Lung (tissue), 12 donors: ENCODE measurements around the gene CCDC40. TPM values are rescaled to one million over a fixed set of nuclear protein-coding genes. Genes with fewer than 3 reads are reported as not detected.

Source experiments
- ATAC-seq: fragments of 200-7000 bp; cut with Tn5 transposase; one replicate; pipeline ENCODE4 v1.9.1; 2020; ENCODE audit warnings: moderate number of reproducible peaks; ENCODE audit not compliant: insufficient read depth, low FRiP score
- DNase-seq, 3 donors: peaks; one replicate each; pipeline ENCODE4 v3.0.0-alpha.2; 2013 to 2017
- H3K27ac ChIP-seq, 2 donors: one replicate each; pipeline ENCODE4 v1.5.1; 2013; ENCODE audit warnings: mild to moderate bottlenecking in 2 of 2, moderate library complexity in 2 of 2, control low read depth in 1 of 2, inconsistent platforms in 1 of 2, low read depth in 1 of 2, low read length in 1 of 2
- H3K27me3 ChIP-seq, 3 donors: one replicate each; pipeline ENCODE4 v1.5.1; 2013; ENCODE audit warnings: low read length in 2 of 3; ENCODE audit not compliant: control insufficient read depth in 3 of 3, insufficient read depth in 3 of 3
- H3K36me3 ChIP-seq, 4 donors: one replicate each; pipeline ENCODE4 v1.5.1; 2013; ENCODE audit warnings: low read length in 4 of 4, mild to moderate bottlenecking in 1 of 4, moderate library complexity in 1 of 4; ENCODE audit not compliant: control insufficient read depth in 4 of 4, insufficient read depth in 4 of 4
- H3K4me1 ChIP-seq, 5 donors: one replicate each; pipeline ENCODE4 v1.5.1; 2013; ENCODE audit warnings: low read length in 5 of 5, mild to moderate bottlenecking in 2 of 5, moderate library complexity in 1 of 5; ENCODE audit not compliant: control insufficient read depth in 5 of 5, insufficient read depth in 5 of 5
- H3K4me3 ChIP-seq: one replicate; pipeline ENCODE4 v1.5.1; 2013; ENCODE audit warnings: mild to moderate bottlenecking, control low read depth, moderate library complexity
- H3K9ac ChIP-seq, 2 donors: one replicate each; pipeline ENCODE4 v1.5.1; 2013; ENCODE audit warnings: low read length in 2 of 2, control low read depth in 1 of 2; ENCODE audit not compliant: insufficient read depth in 1 of 2
- H3K9me3 ChIP-seq, 4 donors: one replicate each; pipeline ENCODE4 v1.5.1; 2013; ENCODE audit warnings: low read length in 3 of 4, mild to moderate bottlenecking in 1 of 4, moderate library complexity in 1 of 4; ENCODE audit not compliant: control insufficient read depth in 4 of 4, insufficient read depth in 3 of 4
- CTCF ChIP-seq: IDR thresholded peaks from 2 replicates; pipeline ENCODE4 v1.5.1; 2012; ENCODE audit warnings: mild to moderate bottlenecking; ENCODE audit errors: control extremely low read depth, extremely low read depth
- WGBS, 2 donors: extraction: QIAGEN DNeasy Blood & Tissue Kit; methylation state at CpG; one replicate each; pipeline ENCODE4 v1.1.7; 2013; 5-methylcytosine and 5-hydroxymethylcytosine counted together
- polyA plus RNA-seq, 2 donors: library from polyadenylated mRNA; stranded (reverse); fragments of 200-250 nt; gene quantifications; one replicate each; pipeline ENCODE4 v1.2.1, GENCODE V29; 2013
- total RNA-seq, 2 donors: library from RNA; depleted of rRNA in 1 of 2; stranded (reverse); fragments of >200 nt in 1 of 2; gene quantifications; one replicate each; pipeline ENCODE4 v1.2.1, GENCODE V29; 2014 to 2021
- donor health status: control.
- donor health status: control.
- donor health status: Bipolar disorder and iron deficiency.
- donor health status: healthy.
- donor health status: DM: yes; HTN: yes; CAD: no.

Gene CCDC40
- total and polyA plus RNA-seq, 4 donors, result 6.0 to 34.5 (median 7.3) TPM

GRCh38 chr17:80122026-80122575 lies 85.7 kb downstream of the CCDC40 start:
- 90 to 94% methylated on average over 17 of the region's 17 CpGs for WGBS, 2 donors
- no peak overlapping the region for H3K9ac ChIP-seq
- TF ChIP-seq CTCF, result no peak
- H3K27me3 ChIP-seq, result no peaks in the 10 kb centered on the region
- H3K36me3 ChIP-seq, result peaks cover 0 to 10% (median 0%) of the 10 kb centered on the region in 4 donors
- H3K27ac ChIP-seq, result no peak overlapping the region
- H3K4me3 ChIP-seq, result no peak overlapping the region
- H3K9me3 ChIP-seq, result peaks cover 0 to 2% (median 0%) of the 10 kb centered on the region in 4 donors
- DNase-seq, result no peak
- H3K4me1 ChIP-seq, result peaks cover 0 to 4% (median 0%) of the 10 kb centered on the region in 5 donors
- no peak for ATAC-seq

GRCh38 chr17:80122926-80123505 lies 86.6 kb downstream of the CCDC40 start:
- DNase-seq, result no peak
- H3K27ac ChIP-seq, result no peak overlapping the region

GRCh38 chr17:80123791-80124190 lies 87.3 kb downstream of the CCDC40 start:
- Histone ChIP-seq H3K27ac (no peak overlapping the region), H3K4me1 (peaks cover 0 to 4% (median 0%) of the 10 kb centered on the region in 5 donors), H3K27me3 (peaks cover 0 to 2% (median 0%) of the 10 kb centered on the region in 3 donors), H3K9ac (no peak overlapping the region), H3K4me3 (no peak overlapping the region), H3K9me3 (peaks cover 0 to 2% (median 0%) of the 10 kb centered on the region in 4 donors), H3K36me3 (peaks cover 0 to 4% (median 0%) of the 10 kb centered on the region in 4 donors)
- TF ChIP-seq CTCF, result no peak
- ATAC-seq (no peak), DNase-seq (no peak)
- 88 to 92% methylated on average over 15 of the region's 15 CpGs for WGBS, 2 donors

More at GRCh38 chr17:80122926-80123505, 86.6 kb downstream of the CCDC40 start:
- H3K4me3 ChIP-seq, result no peak overlapping the region
- 88 to 90% methylated on average over 6 of the region's 6 CpGs for WGBS, 2 donors
- TF ChIP-seq CTCF, result no peak
- H3K9me3 ChIP-seq, result peaks cover 0 to 2% (median 0%) of the 10 kb centered on the region in 4 donors
- peaks cover 0 to 4% (median 0%) of the 10 kb centered on the region in 5 donors for H3K4me1 ChIP-seq
- no peak overlapping the region for H3K9ac ChIP-seq
- H3K27me3 ChIP-seq, result peaks cover 0 to 2% (median 0%) of the 10 kb centered on the region in 3 donors
- peaks cover 0 to 9% (median 0%) of the 10 kb centered on the region in 4 donors for H3K36me3 ChIP-seq
- ATAC-seq, result no peak
